SIG-M5 (cell line): Measurements from ENCODE around the gene OS9.
"Not testable (repeated sequence)": the region's sequence is repeated elsewhere in the genome, so short reads cannot be mapped to it uniquely, and the experiment has no call there.

Experiments
- DNase-seq: peaks from one replicate; lab custom pipeline; 2025; lab: John Stamatoyannopoulos, UW

OS9 gene

GRCh38 chr12:57693659-57694458 lies at the start of gene OS9:
TSS of gene OS9 (plus strand) at chr12:57694132. CDS start at chr12:57694162, 30 bp downstream.
- peak; percentile 100 for DNase-seq

- DNase-seq: not testable (repeated sequence)
Observed at GRCh38 chr12:57645990-57646658, 47.8 kb upstream of the OS9 start.

GRCh38 chr12:57646659-57647049 lies 47.3 kb upstream of the OS9 start:
- not testable (repeated sequence) for DNase-seq

GRCh38 chr12:57654042-57654441 lies 39.9 kb upstream of the OS9 start:
- DNase-seq: no peak

- no peak for DNase-seq
Observed at GRCh38 chr12:57655541-57656240, 38.2 kb upstream of the OS9 start.

- DNase-seq: not testable (repeated sequence)
Observed at GRCh38 chr12:57656408-57656807, 37.5 kb upstream of the OS9 start.

- DNase-seq: no peak
Observed at GRCh38 chr12:57657744-57658143, 36.2 kb upstream of the OS9 start.

- DNase-seq: no peak
Observed at GRCh38 chr12:57658890-57659289, 35.0 kb upstream of the OS9 start.

GRCh38 chr12:57661376-57661775 lies 32.6 kb upstream of the OS9 start:
- DNase-seq: no peak

GRCh38 chr12:57665066-57665820 lies 28.7 kb upstream of the OS9 start:
- DNase-seq: not testable (repeated sequence)

- DNase-seq: no peak
Observed at GRCh38 chr12:57666897-57667296, 27.0 kb upstream of the OS9 start.

- not testable (repeated sequence) for DNase-seq
Observed at GRCh38 chr12:57669691-57670090, 24.2 kb upstream of the OS9 start.

- DNase-seq: not testable (repeated sequence)
Observed at GRCh38 chr12:57671811-57672210, 22.1 kb upstream of the OS9 start.

- DNase-seq: no peak
Observed at GRCh38 chr12:57672801-57673200, 21.1 kb upstream of the OS9 start.

- no peak for DNase-seq
Observed at GRCh38 chr12:57674691-57675090, 19.2 kb upstream of the OS9 start.

- not testable (repeated sequence) for DNase-seq
Observed at GRCh38 chr12:57677947-57678346, 16.0 kb upstream of the OS9 start.

GRCh38 chr12:57679697-57680096 lies 14.2 kb upstream of the OS9 start:
- DNase-seq: no peak

GRCh38 chr12:57687862-57688261 lies 6.1 kb upstream of the OS9 start:
- no peak for DNase-seq

- no peak for DNase-seq
Observed at GRCh38 chr12:57688931-57689330, 5.0 kb upstream of the OS9 start.

GRCh38 chr12:57692500-57692899 lies 1.4 kb upstream of the OS9 start:
- no peak for DNase-seq

- no peak for DNase-seq
Observed at GRCh38 chr12:57693317-57693658, 644 bp upstream of the OS9 start.

- DNase-seq: no peak
Observed at GRCh38 chr12:57694459-57695019, 607 bp downstream of the OS9 start.
